ENCODE results near the gene RIT2.

RIT2 gene

GRCh38 chr18:43081396-43081795, 34.1 kb downstream of the RIT2 start:
- peak; percentile 50 for DNase-seq (ENCODE audit: low spot score)

- DNase-seq (ENCODE audit: low spot score), result peak; percentile 63
Measured at GRCh38 chr18:43080671-43081070, 34.8 kb downstream of the RIT2 start.

GRCh38 chr18:43079422-43079821, 36.1 kb downstream of the RIT2 start:
- no peak for DNase-seq (ENCODE audit: low spot score)

- DNase-seq (ENCODE audit: low spot score), result peak; percentile 68
Measured at GRCh38 chr18:43078478-43079092, 36.9 kb downstream of the RIT2 start.

GRCh38 chr18:43077510-43078308, 37.8 kb downstream of the RIT2 start:
- DNase-seq (ENCODE audit: low spot score), result peak; percentile 86

GRCh38 chr18:43073771-43074170, 41.7 kb downstream of the RIT2 start:
- no peak for DNase-seq (ENCODE audit: low spot score)

GRCh38 chr18:43068781-43069180, 46.7 kb downstream of the RIT2 start:
- no peak for DNase-seq (ENCODE audit: low spot score)

GRCh38 chr18:43067570-43067969, 47.9 kb downstream of the RIT2 start:
- no peak for DNase-seq (ENCODE audit: low spot score)

- DNase-seq (ENCODE audit: low spot score), result no peak
Measured at GRCh38 chr18:43061816-43062215, 53.7 kb downstream of the RIT2 start.

GRCh38 chr18:43061318-43061717, 54.2 kb downstream of the RIT2 start:
- no peak for DNase-seq (ENCODE audit: low spot score)

GRCh38 chr18:43060020-43060419, 55.5 kb downstream of the RIT2 start:
- DNase-seq (ENCODE audit: low spot score), result no peak

GRCh38 chr18:43054815-43055519, 60.5 kb downstream of the RIT2 start:
- DNase-seq (ENCODE audit: low spot score), result no peak

- no peak for DNase-seq (ENCODE audit: low spot score)
Measured at GRCh38 chr18:43049021-43049420, 66.5 kb downstream of the RIT2 start.

- DNase-seq (ENCODE audit: low spot score), result no peak
Measured at GRCh38 chr18:43046322-43046721, 69.2 kb downstream of the RIT2 start.

GRCh38 chr18:43043626-43044025, 71.9 kb downstream of the RIT2 start:
- DNase-seq (ENCODE audit: low spot score), result no peak

- no peak for DNase-seq (ENCODE audit: low spot score)
Measured at GRCh38 chr18:43040281-43040680, 75.2 kb downstream of the RIT2 start.

- no peak for DNase-seq (ENCODE audit: low spot score)
Measured at GRCh38 chr18:43034683-43035500, 80.6 kb downstream of the RIT2 start.

- no peak for DNase-seq (ENCODE audit: low spot score)
Measured at GRCh38 chr18:43031169-43031568, 84.3 kb downstream of the RIT2 start.

- no peak for DNase-seq (ENCODE audit: low spot score)
Measured at GRCh38 chr18:43029414-43029813, 86.1 kb downstream of the RIT2 start.

GRCh38 chr18:43022874-43023273, 92.6 kb downstream of the RIT2 start:
- DNase-seq (ENCODE audit: low spot score), result no peak

- DNase-seq (ENCODE audit: low spot score), result no peak
Measured at GRCh38 chr18:43017622-43018021, 97.9 kb downstream of the RIT2 start.

GRCh38 chr18:43013486-43013885, 102.0 kb downstream of the RIT2 start:
- DNase-seq (ENCODE audit: low spot score), result no peak
